Left renal cortex interstitium (tissue), 4 donors: Measurements from ENCODE around the gene SYMPK. TPM values are rescaled to one million over a fixed set of nuclear protein-coding genes. Genes with fewer than 3 reads are reported as not detected.
A peak's percentile ranks its signal among the peaks of the same experiment; 100 is the strongest.
"Not testable (repeated sequence)": the region's sequence is repeated elsewhere in the genome, so short reads cannot be mapped to it uniquely, and the experiment has no call there.

Source experiments
- DNase-seq, 4 donors: peaks; one replicate each; pipeline ENCODE4 v3.0.0-alpha.2; 2013; ENCODE audit warnings: low read depth in 4 of 4, low spot score in 2 of 4, missing footprints in 1 of 4
- polyA plus RNA-seq, 4 donors: library from polyadenylated mRNA; unstranded; fragments of 120-200 nt; gene quantifications; one replicate each; pipeline ENCODE4 v1.2.1, GENCODE V29; 2013; ENCODE audit not compliant: insufficient read length in 4 of 4

Gene SYMPK
- 10 to 100 TPM; 49.5 to 80.1 (median 67.0) TPM for polyA plus RNA-seq

DNA sequence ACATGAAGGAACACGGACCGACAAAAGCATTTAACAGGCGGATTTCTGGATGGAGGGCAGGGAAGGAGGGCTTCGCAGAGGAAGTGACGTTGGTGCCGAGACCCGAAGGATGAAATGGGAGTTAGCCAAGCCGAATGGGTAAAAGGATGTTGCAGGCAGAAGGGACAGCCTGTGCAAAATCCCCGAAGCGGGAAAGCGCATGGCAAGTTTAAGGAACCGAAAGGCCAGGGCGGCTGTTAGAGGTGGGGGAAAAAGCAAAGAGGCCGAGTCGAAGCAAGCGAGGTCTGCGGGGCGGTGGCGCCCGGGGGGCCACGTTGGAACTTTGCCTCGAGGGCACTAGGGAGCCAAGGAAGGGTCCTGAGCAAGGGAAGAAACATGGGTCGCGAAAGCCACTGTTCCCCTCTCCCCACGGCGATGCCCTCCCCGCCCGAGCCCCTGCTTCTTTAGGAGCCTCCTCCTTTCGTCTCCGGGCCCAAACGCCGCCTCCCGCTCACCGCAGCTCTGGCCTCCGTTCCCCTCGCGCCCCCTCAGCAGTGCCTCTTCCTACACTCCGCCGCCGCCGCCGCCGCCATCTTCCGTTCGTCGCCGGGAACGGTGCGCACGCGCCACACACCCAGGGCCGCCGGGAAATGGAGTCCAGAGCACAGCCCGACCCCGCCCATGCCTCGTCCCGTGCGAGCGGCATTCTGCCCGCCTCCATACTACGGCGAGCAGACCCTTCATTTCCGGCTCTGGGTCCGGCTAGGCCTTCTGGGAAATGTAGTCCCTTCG lies at the start of gene SYMPK:
Gene SYMPK, minus strand, starts transcription at position 584 of the 771 bp plus-strand sequence. CDS start 8,652 bp downstream, outside the sequence.
- peak; percentile 79 to 98 (median 97) for DNase-seq

DNA sequence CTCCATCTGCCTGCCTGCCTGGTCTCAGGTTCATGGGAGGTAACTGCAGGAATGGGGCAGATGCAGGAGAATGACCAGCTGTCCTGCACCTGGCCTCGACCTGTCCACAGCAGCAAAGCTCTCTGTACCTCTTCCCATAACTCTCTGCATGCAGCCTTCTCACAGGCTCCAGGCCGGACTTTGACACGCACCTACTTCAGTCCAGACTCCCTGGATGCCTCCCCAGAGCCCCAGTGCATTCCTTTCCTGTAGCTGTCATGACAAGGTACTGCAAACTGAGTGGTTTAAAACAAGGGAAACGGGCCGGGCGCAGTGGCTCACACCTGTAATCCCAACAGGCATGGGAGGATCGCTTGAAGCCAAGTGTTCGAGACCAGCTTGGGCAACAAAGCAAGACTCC lies 48.3 kb upstream of the SYMPK start:
- DNase-seq: no peak

DNA sequence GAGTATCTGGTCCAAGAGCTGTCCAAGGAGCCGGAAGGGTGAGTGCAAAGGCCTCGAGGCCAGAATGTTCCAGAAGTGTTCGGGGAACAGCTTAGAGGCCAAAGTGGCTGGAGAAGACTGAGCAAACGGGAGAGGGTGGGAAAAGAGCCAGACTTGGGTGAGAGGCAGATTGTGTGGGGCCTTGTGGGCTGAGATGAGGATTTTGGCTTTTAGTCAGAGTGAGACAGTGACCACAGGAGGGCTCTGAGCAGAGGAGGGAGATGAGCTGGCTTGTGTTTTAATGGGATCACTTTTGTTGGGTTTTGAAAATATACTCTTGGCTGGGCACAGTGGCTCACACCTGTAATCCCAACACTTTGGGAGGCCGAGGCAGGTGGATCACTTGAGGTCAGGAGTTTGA lies 46.0 kb upstream of the SYMPK start:
- no peak for DNase-seq

DNA sequence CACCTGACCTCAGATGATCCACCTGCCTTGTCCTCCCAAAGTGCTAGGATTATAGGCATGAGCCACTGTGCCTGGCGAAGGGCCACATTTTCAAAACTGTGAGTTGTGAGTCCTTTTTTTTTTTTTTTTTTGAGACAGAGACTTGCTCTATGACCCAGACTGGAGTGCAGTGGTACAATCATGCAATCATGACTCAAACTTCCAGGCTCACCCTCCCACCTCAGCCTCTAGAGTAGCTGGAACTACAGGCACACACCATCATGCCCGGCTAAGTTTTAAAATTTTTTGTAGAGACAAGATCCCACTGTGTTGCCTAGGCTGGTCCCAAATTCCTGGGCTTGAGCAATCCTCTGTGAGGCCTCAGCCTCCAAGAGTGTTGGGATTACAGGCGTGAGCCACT lies 43.3 kb upstream of the SYMPK start:
- DNase-seq: no peak

DNA sequence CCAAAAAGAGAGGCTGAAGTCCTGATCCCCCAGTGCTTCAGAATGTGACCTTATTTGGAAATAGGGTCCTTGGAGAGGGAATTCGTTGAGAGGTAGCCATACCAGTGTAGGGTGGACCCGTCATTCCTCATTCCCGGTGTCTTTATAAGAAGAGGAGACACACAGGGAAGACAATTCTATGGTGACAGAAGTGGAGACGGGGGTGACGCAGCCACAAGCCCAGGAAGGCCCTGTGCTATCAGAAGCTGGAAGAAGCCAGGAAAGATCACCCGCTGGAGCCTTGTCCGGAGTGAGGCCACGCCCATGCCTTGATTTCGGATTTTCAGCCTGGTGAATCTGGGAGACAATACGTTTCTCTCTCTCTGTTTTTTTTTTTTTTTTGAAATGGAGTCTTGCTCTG lies 42.1 kb upstream of the SYMPK start:
- no peak for DNase-seq

DNA sequence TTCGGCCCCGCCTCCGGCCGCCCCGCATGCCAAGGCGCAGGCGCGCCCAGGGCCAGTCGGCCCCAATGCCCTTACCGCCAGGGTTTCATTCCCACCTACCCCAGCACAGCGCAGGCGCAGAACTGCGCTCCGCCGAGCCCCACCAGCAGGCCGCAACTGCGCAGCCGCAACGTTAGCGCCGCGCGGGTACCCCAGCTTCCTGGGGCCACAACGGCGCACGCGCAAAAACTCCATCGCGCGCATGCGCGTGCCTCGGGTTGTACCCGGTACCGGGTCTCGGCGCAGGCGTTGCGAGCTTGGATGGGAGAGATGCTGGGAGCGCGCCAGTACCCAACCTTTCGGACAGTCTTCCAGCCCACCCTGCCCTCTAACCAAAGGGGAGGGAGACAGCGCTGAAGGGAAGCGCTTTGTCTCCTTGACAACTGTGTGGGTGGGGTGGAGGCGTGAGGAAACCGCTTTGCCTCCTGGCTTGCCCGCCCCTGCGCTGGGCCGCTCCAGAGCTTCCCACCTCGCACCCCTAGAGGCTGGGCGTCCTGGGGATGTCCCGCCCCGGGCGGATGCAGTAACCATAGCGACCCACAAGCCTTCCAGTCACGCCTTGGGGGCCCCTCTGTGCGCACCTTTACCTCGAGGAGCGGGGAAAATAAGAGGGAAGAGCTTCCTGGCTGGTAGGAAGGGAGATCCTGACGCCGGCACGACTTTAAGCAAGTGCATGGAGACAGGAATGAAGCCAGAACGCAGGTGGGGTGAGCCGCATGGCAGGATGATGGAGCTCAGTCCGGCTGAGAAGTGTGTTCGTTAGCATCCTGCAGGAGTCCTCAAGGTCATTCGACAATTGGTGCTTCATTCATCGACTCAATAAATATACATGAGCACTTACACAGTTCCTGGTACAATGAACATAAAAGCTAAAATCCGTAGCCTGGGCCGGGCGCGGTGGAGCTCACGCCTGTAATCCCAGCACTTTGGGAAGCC lies 40.0 kb upstream of the SYMPK start:
- peak; percentile 93 to 99 (median 96) for DNase-seq

DNA sequence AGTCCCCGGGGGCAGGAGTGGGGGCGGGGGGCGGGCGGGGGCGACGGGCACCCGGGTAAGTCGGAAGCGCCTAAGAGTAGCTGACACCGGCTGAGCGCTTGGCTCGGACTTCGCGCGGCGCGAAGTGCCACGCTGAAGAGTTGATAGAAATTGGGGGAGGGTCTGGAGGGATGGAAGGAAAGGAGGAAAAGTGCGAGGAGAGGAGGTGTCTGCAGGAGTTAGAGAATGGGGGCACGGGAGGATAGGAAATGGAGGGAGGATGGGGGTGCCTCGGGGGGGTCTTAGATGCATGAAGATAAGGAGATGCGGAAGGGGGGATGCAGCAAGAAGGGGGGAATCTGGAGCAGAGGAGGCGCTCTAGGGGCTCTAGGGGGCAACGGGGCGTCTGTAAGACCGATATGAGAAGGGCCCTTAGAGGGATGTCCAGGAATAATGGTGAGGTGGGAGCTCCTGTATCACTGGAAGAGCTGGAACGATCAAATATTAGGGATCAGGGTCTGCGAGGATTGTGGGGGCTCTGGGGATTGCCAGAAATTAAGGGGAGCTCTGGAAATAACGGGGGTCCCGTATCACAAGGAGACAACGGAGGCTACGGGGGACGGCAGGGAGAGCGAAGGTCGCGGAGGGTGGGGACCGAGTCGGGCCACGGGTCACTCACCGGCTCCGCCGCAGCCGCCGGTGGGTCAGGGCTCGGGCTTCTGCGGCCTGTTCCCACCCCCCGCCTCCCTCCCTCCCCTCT lies 39.1 kb upstream of the SYMPK start, which contains the start of gene MYPOP:
Gene MYPOP, minus strand, starts transcription at position 702 of the 739 bp plus-strand sequence. CDS start 840 bp downstream, outside the sequence.
- no peak for DNase-seq

DNA sequence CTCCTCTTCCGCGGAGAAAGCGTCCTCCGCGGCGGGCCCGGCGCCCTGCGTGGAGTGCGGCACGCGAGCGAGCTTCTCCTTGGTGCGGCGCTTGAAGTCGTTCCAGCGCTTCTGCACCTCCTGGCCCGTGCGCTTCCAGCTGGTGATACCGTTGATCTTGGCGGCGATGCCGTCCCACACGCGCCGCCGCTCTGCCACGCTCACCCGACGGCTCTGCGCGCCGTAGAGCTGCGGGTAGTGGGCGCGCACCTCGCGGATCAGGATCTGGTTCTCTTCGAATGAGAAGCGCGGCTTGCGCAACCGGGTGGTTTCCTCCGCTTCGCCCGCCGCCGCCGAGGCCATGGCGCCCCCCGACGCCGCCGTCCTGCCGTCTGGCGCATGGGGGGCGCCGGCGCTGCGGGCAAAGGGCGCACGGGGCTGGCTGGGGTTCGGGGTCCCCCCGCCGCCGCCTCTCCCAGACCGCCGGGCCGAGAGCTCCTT lies 38.5 kb upstream of the SYMPK start:
- no peak for DNase-seq

DNA sequence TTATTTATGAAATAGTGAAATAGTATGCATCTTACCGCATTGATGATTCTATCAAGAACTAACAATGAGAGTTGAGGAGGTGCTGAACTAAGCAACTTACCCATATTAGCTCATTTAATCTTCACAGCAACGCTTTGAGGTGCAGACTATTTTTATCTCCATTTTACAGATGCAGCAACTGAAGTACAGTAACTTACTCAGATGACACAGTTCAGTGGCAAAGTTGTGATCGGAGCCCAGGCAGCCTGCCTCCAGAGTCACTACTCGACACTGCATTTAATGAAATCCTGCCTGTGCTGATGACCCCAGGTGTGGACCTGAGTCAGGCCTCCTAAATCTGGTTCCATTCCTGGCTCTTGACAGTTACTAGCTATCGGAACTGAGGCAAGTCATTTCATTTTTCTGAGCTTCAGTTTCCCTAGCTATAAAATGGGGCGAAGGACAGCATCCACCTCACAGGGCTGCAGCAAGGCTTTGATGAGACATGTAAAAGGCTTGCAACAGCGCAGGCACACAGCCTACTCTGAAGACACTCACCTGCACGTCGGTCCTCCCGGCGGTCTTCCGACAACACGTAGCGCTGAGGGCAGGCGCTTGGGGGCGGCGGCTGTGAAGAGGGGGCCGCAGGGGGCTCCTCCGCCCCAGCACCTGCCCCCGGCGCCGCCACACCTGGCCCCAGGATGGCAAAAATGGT lies 37.9 kb upstream of the SYMPK start:
- DNase-seq: no peak

DNA sequence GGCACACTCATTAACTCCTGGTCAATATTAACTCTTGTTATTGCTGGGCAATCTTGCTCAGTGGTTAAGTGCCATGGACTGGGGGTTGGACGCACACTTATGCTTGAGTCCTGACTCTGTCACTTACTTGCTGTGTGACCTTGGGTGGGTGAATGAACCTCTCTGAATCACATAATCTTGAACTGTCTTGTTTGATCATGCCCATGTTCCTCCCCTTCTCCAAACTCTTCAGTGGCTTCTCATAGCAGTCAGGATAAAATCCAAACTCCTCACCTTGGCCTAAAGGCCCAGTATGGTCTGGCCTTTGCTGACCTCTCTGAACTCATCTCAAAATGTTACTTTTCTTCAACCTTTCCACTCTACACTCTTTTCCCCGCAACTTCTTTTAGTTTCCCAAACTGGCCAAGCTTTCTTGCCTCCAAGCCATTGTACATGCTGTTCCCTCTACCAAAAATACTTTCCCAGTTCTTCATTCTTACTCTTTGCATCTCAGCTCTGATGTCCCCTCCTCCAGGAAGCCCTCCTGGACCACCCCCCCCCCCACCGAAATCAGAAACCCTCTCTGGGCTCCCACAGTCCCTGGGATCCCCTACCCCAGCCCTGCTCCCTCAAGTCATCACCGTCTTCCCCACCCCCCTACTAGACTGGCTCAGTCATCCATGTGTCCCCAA lies 37.1 kb upstream of the SYMPK start:
- no peak for DNase-seq

DNA sequence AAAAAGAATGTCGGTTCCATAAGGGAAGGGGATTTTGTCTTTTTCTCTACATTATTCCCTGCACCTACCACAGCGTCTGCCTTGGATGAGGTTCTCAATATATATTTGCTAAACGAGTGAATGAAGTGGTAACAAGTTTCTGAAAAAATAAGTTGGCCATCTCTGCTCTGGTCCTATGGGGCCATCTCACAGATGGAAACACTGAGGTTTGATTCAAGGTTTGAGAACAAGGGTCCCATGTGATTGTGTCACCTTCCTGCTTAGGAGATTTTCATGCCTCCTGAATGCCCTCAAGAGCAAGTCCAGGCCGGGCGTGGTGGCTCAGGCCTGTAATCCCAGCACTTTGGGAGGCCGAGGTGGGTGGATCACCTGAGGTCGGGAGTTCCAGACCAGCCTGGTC lies 36.3 kb upstream of the SYMPK start:
- DNase-seq: no peak

DNA sequence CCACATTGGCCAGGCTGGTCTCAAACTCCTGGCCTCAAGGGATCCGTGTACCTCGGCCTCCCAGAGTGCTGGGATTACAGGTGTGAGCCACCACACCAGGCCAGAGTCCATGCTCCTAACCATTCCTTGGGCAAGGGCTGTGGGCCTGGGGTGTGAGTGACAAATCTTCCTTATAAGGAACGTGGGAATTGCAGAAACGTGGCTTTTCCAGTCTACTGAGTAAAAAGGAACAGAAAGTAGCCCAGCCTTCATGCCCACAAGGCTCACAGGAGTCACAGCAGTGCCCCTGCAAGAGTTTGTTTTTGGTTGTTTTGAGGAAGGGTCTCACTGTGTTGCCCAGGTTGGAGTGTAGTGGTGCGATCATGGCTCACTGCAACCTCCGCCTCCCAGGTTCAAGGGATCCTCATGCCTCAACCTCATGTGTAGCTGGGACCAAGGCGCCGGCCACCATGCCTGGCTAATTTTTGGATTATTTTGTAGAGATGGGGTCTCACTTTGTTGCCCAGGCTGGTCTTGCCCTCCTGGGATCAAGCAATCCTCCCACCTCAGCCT lies 34.4 kb upstream of the SYMPK start:
- DNase-seq: no peak

DNA sequence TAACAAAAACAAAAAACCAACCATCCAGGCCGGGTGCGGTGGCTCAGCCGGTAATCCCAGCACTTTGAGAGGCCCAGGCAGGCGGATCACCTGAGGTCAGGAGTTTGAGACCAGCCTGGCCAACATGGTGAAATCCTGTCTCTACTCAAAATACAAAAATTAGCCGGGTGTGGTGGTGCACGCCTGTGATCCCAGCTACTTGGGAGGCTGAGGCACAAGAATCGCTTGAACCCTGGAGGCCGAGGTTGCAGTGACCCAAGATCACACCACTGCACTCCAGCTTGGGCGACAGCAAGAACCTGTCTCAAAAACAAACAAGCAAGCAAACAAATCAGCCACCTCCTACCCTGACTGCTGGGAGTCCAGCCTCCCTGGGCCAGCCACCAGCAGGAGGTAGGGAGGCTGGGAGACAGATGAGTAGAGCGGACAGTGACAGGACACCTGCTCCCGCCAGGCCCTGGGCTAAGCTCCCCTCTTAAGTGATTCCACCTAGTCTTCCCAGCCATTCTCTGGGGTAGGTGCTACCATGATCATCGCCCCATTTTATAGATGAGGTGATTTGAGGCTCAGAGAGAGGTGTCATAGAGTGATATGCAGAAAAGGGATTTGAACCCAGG lies 33.1 kb upstream of the SYMPK start:
- DNase-seq: not testable (repeated sequence)

DNA sequence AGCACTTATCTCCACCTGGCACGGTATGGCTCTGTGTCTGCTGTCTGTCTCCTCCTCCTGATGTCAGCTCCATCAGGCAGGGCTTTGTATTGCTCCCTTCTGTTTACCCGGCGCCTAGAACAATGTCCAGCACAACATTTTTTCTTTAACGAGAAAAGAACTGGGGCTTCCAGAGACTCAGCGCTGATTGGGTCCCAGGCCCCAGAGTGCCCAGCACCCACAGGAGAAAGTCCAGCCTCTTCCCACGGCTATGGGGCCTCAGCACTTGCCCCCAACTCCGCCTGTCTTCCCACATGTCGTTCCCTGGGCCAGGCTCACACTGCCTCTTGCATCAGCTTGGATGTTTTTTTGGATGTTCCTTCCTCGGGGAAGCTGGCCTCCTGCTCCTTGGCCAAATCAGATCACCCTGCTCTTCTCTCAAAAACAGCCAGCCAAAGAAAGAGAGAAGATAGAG lies 32.6 kb upstream of the SYMPK start:
- no peak for DNase-seq

DNA sequence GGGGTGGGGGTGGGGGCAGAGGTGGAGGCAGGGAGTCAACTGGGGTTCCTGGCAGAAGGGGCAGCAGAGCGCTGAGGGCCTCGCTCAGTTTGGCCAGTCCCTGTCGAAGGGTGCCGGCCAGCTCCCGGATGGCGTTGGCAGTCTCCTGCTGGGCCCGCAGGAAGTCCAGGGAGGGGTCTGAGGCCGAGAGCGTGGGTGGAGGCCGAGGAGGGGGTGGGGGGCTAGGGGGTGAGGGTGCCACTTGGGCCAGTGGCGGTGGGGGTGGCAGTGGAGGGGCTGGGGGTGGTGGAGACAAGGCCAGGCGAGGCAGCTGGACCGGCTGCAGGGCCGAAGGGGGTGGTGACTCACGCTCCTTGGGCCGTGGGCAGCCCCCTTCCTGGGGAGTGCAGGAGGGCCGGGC lies 27.9 kb upstream of the SYMPK start:
- DNase-seq: no peak

DNA sequence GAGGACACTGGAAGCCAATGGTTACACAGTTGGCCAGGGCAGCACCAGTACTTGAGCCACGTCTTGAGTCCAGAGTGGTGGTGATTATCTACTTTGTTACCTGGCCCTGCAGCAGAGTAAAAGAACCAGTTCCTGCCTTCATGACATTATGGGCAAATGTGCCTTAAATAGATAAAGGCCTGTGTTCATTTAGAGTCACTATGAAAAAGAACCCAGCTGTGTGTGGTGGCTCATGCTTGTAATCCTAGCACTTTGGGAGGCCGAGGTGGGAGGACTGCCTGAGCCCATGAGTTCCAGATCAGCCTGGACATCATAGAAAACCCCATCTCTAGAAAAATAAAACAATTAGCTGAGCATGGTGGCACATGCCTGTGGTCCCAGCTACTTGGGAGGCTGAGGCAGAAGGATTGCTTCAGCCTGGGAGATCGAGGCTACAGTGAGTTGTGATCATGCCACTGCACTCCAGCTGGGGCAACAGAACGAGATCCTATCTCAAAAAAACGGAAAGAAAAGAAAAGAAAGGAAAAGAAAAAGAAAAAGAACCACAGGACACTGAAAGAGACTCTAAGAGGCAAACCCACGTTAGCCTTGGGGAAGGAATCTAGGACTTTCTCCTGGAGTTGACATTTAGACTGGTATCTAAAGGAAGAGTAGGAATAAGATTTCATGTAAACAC lies 26.4 kb upstream of the SYMPK start:
- DNase-seq: no peak

DNA sequence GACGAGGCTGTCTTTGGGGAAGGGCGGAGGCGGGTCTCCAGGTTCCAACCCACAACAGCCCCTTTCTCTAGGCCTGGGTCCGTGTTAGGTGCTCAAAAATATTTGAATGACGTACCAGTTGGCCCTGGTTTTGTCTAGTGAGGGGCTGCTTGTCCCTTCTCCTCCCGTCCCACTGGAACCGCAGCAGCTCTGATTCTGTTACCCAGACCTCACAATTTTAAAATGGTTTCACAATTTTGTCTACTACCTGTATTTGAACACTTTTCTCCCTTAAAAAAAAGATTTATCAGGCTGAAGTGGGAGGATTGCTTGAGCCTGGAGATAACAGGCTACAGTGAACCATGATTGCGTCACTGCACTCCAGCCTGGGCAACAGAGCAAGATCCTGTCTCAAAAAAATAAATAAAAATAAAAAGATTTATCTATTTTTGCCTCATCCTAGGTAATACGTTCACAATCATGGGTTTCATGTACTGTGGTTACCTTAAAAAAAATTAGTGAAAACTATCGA lies 24.3 kb upstream of the SYMPK start:
- no peak for DNase-seq
